H9 (cell line): ENCODE measurements around the gene IL15RA. TPM values are rescaled to one million over a fixed set of nuclear protein-coding genes. Genes with fewer than 3 reads are reported as not detected.

Experiments used
- DNase-seq: peaks from one replicate; pipeline ENCODE4 v3.0.0-alpha.2; 2017
- H2AFZ ChIP-seq: one replicate; pipeline ENCODE4 v1.6.1; 2013; ENCODE audit warnings: mild to moderate bottlenecking, low read length, control low read depth, moderate library complexity
- H2AK5ac ChIP-seq: 2 replicates; pipeline ENCODE4 v1.6.1; 2013; ENCODE audit warnings: low read length, control low read depth, mixed read lengths; ENCODE audit not compliant: insufficient read length
- H2BK120ac ChIP-seq: one replicate; pipeline ENCODE4 v1.6.1; 2013; ENCODE audit warnings: low read depth, mild to moderate bottlenecking, low read length, control low read depth, inconsistent platforms; ENCODE audit not compliant: poor library complexity, severe bottlenecking
- H2BK12ac ChIP-seq: 2 replicates; pipeline ENCODE4 v1.6.1; 2013; ENCODE audit warnings: low read length, control low read depth, mixed read lengths, low read depth; ENCODE audit not compliant: insufficient read length
- H2BK15ac ChIP-seq: 2 replicates; pipeline ENCODE4 v1.6.1; 2013; ENCODE audit warnings: low read depth, low read length, control low read depth
- H2BK20ac ChIP-seq: one replicate; pipeline ENCODE4 v1.6.1; 2013; ENCODE audit warnings: low read depth, mild to moderate bottlenecking, low read length, control low read depth, inconsistent platforms; ENCODE audit not compliant: poor library complexity, severe bottlenecking
- H2BK5ac ChIP-seq: 2 replicates; pipeline ENCODE4 v1.6.1; 2013; ENCODE audit warnings: low read length, control low read depth, mixed read lengths; ENCODE audit not compliant: insufficient read length
- H3K14ac ChIP-seq: 2 replicates; pipeline ENCODE4 v1.6.1; 2013; ENCODE audit warnings: low read length, control low read depth; ENCODE audit not compliant: insufficient read depth
- H3K18ac ChIP-seq: 2 replicates; pipeline ENCODE4 v1.6.1; 2013; ENCODE audit warnings: low read depth, mild to moderate bottlenecking, mixed read lengths, low read length, control low read depth; ENCODE audit not compliant: insufficient read length
- H3K23ac ChIP-seq: 2 replicates; pipeline ENCODE4 v1.6.1; 2013; ENCODE audit warnings: low read length, control low read depth, mixed read lengths, low read depth; ENCODE audit not compliant: insufficient read length
- H3K23me2 ChIP-seq: 2 replicates; pipeline ENCODE4 v1.6.1; 2013; ENCODE audit warnings: low read depth, mild to moderate bottlenecking, mixed read lengths, low read length, control low read depth; ENCODE audit not compliant: insufficient read length, poor library complexity, severe bottlenecking
- H3K27ac ChIP-seq: 2 replicates; pipeline ENCODE4 v1.5.1; 2013; ENCODE audit warnings: low read length, control low read depth, mixed read lengths, low read depth; ENCODE audit not compliant: insufficient read length
- H3K27me3 ChIP-seq: 2 replicates; pipeline ENCODE4 v1.6.1; 2013; ENCODE audit warnings: low read length, control low read depth, inconsistent platforms; ENCODE audit not compliant: insufficient read depth
- H3K4ac ChIP-seq: 2 replicates; pipeline ENCODE4 v1.6.1; 2013; ENCODE audit warnings: low read depth, mild to moderate bottlenecking, control low read depth, inconsistent platforms, low read length, moderate library complexity
- H3K4me1 ChIP-seq: 2 replicates; pipeline ENCODE4 v1.6.1; 2013; ENCODE audit warnings: low read length, control low read depth, inconsistent platforms; ENCODE audit not compliant: insufficient read depth
- H3K4me2 ChIP-seq: 2 replicates; pipeline ENCODE4 v1.6.1; 2013; ENCODE audit warnings: low read length, control low read depth, mixed read lengths; ENCODE audit not compliant: insufficient read length, insufficient read depth
- H3K56ac ChIP-seq: 2 replicates; pipeline ENCODE4 v1.6.1; 2013; ENCODE audit warnings: low read depth, mild to moderate bottlenecking, mixed read lengths, low read length, control low read depth; ENCODE audit not compliant: insufficient read length
- H3K79me1 ChIP-seq: 2 replicates; pipeline ENCODE4 v1.6.1; 2013; ENCODE audit warnings: low read depth, mild to moderate bottlenecking, moderate library complexity, low read length, control low read depth, inconsistent platforms; ENCODE audit not compliant: insufficient read depth, poor library complexity, severe bottlenecking
- H3K79me2 ChIP-seq: 2 replicates; pipeline ENCODE4 v1.6.1; 2013; ENCODE audit warnings: low read length, control low read depth, inconsistent platforms; ENCODE audit not compliant: insufficient read depth
- H3K9ac ChIP-seq: 2 replicates; pipeline ENCODE4 v1.6.1; 2013; ENCODE audit warnings: low read length, control low read depth, mixed read lengths; ENCODE audit not compliant: insufficient read length; ENCODE audit errors: extremely low read depth
- H3K9me3 ChIP-seq: one replicate; pipeline ENCODE4 v1.6.1; 2013; ENCODE audit warnings: low read depth, low read length, inconsistent platforms; ENCODE audit not compliant: control insufficient read depth
- H3T11ph ChIP-seq: one replicate; pipeline ENCODE4 v1.6.1; 2013; ENCODE audit warnings: mild to moderate bottlenecking, low read length, control low read depth, inconsistent platforms
- H4K20me1 ChIP-seq: one replicate; pipeline ENCODE4 v1.6.1; 2013; ENCODE audit not compliant: control insufficient read depth, insufficient read length, insufficient read depth
- H4K5ac ChIP-seq: 2 replicates; pipeline ENCODE4 v1.6.1; 2013; ENCODE audit warnings: low read depth, mild to moderate bottlenecking, mixed read lengths, low read length, control low read depth; ENCODE audit not compliant: insufficient read length
- H4K8ac ChIP-seq: replicated peaks from 2 replicates; pipeline ENCODE4 v1.6.1; 2013; ENCODE audit warnings: low read length, control low read depth, mixed read lengths, low read depth; ENCODE audit not compliant: insufficient read length
- H4K91ac ChIP-seq: 2 replicates; pipeline ENCODE4 v1.6.1; 2013; ENCODE audit warnings: low read depth, mild to moderate bottlenecking, moderate library complexity, mixed read lengths, low read length, control low read depth; ENCODE audit not compliant: insufficient read length
- H3K27ac Mint-ChIP-seq, 3 experiments: 2 replicates in 2 of 3; 3 replicates in 1 of 3; pipeline ENCODE4 v1.8.0; 2020 to 2021; ENCODE audit warnings: mixed read lengths in 3 of 3, mild to moderate bottlenecking in 1 of 3, moderate library complexity in 1 of 3
- H3K27me3 Mint-ChIP-seq: 2 replicates; pipeline ENCODE4 v1.8.0; 2021; ENCODE audit warnings: low read depth, mild to moderate bottlenecking, moderate library complexity, mixed read lengths
- H3K36me3 Mint-ChIP-seq, 3 experiments: 2 replicates in 2 of 3; 3 replicates in 1 of 3; pipeline ENCODE4 v1.8.0; 2020 to 2021; ENCODE audit warnings: low read depth in 3 of 3, mixed read lengths in 3 of 3; ENCODE audit not compliant: insufficient read depth in 1 of 3
- H3K4me1 Mint-ChIP-seq, 2 experiments: 2 replicates each; pipeline ENCODE4 v1.8.0; 2020; ENCODE audit warnings: mixed read lengths in 2 of 2
- H3K4me3 Mint-ChIP-seq, 2 experiments: 2 replicates in 1 of 2; 3 replicates in 1 of 2; pipeline ENCODE4 v1.8.0; 2020 to 2021; ENCODE audit warnings: mild to moderate bottlenecking in 2 of 2, mixed read lengths in 2 of 2, moderate library complexity in 1 of 2
- H3K9me3 Mint-ChIP-seq, 2 experiments: 2 replicates in 1 of 2; 3 replicates in 1 of 2; pipeline ENCODE4 v1.8.0; 2020; ENCODE audit warnings: mild to moderate bottlenecking in 2 of 2, mixed read lengths in 2 of 2, moderate library complexity in 1 of 2
- CTCF ChIP-seq: fragments of 200-600 bp; sonication (generic); conservative IDR thresholded peaks from 3 replicates; pipeline ENCODE4 v1.8.0; 2021; ENCODE audit warnings: antibody characterized with exemption, mild to moderate bottlenecking
- WGBS: extraction: QIAGEN DNeasy Blood & Tissue Kit; methylation state at CpG from one replicate; pipeline ENCODE4 v1.1.7; 2013; ENCODE audit warnings: missing lambda C conversion rate, low lambda C conversion rate, mixed read lengths; ENCODE audit not compliant: insufficient read length; ENCODE audit errors: extremely low coverage; 5-methylcytosine and 5-hydroxymethylcytosine counted together
- total RNA-seq: library from RNA; stranded (reverse); gene quantifications from 2 replicates; pipeline ENCODE4 v1.2.1, GENCODE V29; 2021

Gene IL15RA
- total RNA-seq, 1 experiment from 2014 or later: 0.31 TPM

GRCh38 chr10:5941579-5941978 is 35.8 kb downstream of the IL15RA start:
- TF ChIP-seq CTCF: no peak
- no peak overlapping the region for H3K9ac ChIP-seq
- H3K4me3 Mint-ChIP-seq: no peak overlapping the region
- no peaks in the 10 kb centered on the region for H3K79me2 ChIP-seq
- peaks cover 25 to 30% of the 10 kb centered on the region in 2 experiments for H3K4me1 Mint-ChIP-seq
- no peaks in the 10 kb centered on the region for H3K9me3 Mint-ChIP-seq
- DNase-seq: no peak
- peaks cover 8 to 24% (median 21%) of the 10 kb centered on the region in 3 experiments; a peak in 6 of 7 replicates for H3K36me3 Mint-ChIP-seq
- no peak overlapping the region for H2BK15ac ChIP-seq
- H4K91ac ChIP-seq: no peak overlapping the region
- WGBS: no CpG with 5 or more reads among the region's 7 CpGs
- no peak overlapping the region for H3K14ac ChIP-seq
- H3K23ac ChIP-seq: no peak overlapping the region
- no peak overlapping the region for H4K8ac ChIP-seq
- no peaks in the 10 kb centered on the region; the same call in none of the 2 replicates for H3K27me3 Mint-ChIP-seq
- peaks cover 3% of the 10 kb centered on the region for H3K23me2 ChIP-seq
- H4K20me1 ChIP-seq: no peaks in the 10 kb centered on the region
- no peak overlapping the region for H2AK5ac ChIP-seq
- no peak overlapping the region for H3K27ac ChIP-seq
- no peak overlapping the region for H3T11ph ChIP-seq
- no peaks in the 10 kb centered on the region for H3K27me3 ChIP-seq
- H3K56ac ChIP-seq: no peak overlapping the region
- H2BK12ac ChIP-seq: no peak overlapping the region
- no peak overlapping the region for H3K27ac Mint-ChIP-seq
- no peak overlapping the region for H2BK120ac ChIP-seq
- H3K4ac ChIP-seq: no peak overlapping the region
- no peak overlapping the region for H3K4me2 ChIP-seq
- H2BK5ac ChIP-seq: no peak overlapping the region
- peaks cover 7% of the 10 kb centered on the region; the same call in 1 of the 2 replicates for H3K4me1 ChIP-seq
- H3K18ac ChIP-seq: no peak overlapping the region
- H2AFZ ChIP-seq: no peak overlapping the region
- no peak overlapping the region for H4K5ac ChIP-seq
- H3K79me1 ChIP-seq: no peaks in the 10 kb centered on the region
- H2BK20ac ChIP-seq: no peak overlapping the region
- no peaks in the 10 kb centered on the region for H3K9me3 ChIP-seq
